Erythroblast (primary cell): ENCODE results near the gene VEGFA.

Experiments used
- GATA1 ChIP-seq: IDR thresholded peaks from 2 replicates; pipeline ENCODE4 v1.6.1; 2011; ENCODE audit warnings: low read depth, mild to moderate bottlenecking, control low read depth, low read length, moderate library complexity
- POLR2A ChIP-seq: IDR thresholded peaks from 2 replicates; pipeline ENCODE4 v1.6.1; 2011; ENCODE audit warnings: mild to moderate bottlenecking, low read length

- TF ChIP-seq POLR2A (no peak), GATA1 (no peak)
Observed at GRCh38 chr6:43725643-43726580, 44.1 kb upstream of the VEGFA start.
